K562 (cell line): Measurements from ENCODE around the gene MAGIX. TPM values are rescaled to one million over a fixed set of nuclear protein-coding genes. Genes with fewer than 3 reads are reported as not detected.

Source experiments
- ATAC-seq: fragments of 200-7000 bp; cut with Tn5 transposase; 3 replicates; pipeline ENCODE4 v1.9.1; 2020; ENCODE audit warnings: moderate library complexity
- BruUV-seq: library from RNA; stranded (reverse); fragments of 400-500 nt; replicated peaks from 2 replicates; lab custom pipeline; 2021; lab: Mats Ljungman, UMichigan
- CTCF ChIA-PET: fragments of 300-600 bp; formaldehyde crosslinking; extraction: SDS; loops from one replicate; lab custom pipeline; 2021; ENCODE audit warnings: low intra/inter-chr PET ratio; lab: Yijun Ruan, JAX
- POLR2A ChIA-PET: fragments of 300-600, 350-650 bp; sonication (Branson Sonifier 250); formaldehyde crosslinking; extraction: SDS; loops from one replicate; lab custom pipeline; 2021; ENCODE audit warnings: antibody characterized with exemption, inconsistent platforms; lab: Yijun Ruan, JAX
- DNase-seq, 4 experiments: peaks; one replicate each; pipeline versions ENCODE4 v3.0.0 to v3.0.0-alpha.2; 2011 to 2018; ENCODE audit warnings: low spot score in 3 of 4, mixed read lengths in 3 of 4; ENCODE audit errors: extremely low read depth in 1 of 4
- FAIRE-seq: peaks from 2 replicates; lab custom pipeline; 2011; peaks lifted over from hg19 to GRCh38; lab: Jason Lieb, UNC
- H2AFZ ChIP-seq: 2 replicates; pipeline ENCODE4 v1.6.0; 2011; ENCODE audit warnings: low read depth, low read length, control low read depth, inconsistent platforms
- H3K27ac ChIP-seq: fragments of 200-600 bp; 3 replicates; pipeline ENCODE4 v1.8.0; 2011; ENCODE audit warnings: low read depth, mild to moderate bottlenecking, control low read depth, inconsistent platforms, low read length, moderate library complexity, mixed read lengths; ENCODE audit errors: extremely low read depth
- H3K27me3 ChIP-seq, 2 experiments: fragments of 300-600 bp in 1 of 2; 2 replicates in 1 of 2; 3 replicates in 1 of 2; pipeline versions ENCODE4 v1.6.0 to v1.8.0; 2011; ENCODE audit warnings: inconsistent platforms in 2 of 2, low read length in 2 of 2, mild to moderate bottlenecking in 1 of 2, mixed read lengths in 1 of 2, moderate library complexity in 1 of 2; ENCODE audit not compliant: control insufficient read depth in 2 of 2, insufficient read depth in 2 of 2
- H3K36me3 ChIP-seq: fragments of 300-600 bp; 3 replicates; pipeline ENCODE4 v1.8.0; 2011; ENCODE audit warnings: mild to moderate bottlenecking, low read length, inconsistent platforms; ENCODE audit not compliant: control insufficient read depth, insufficient read depth
- H3K4me1 ChIP-seq, 2 experiments: fragments of 200-600 bp in 1 of 2; replicated peaks in 1 of 2; 2 replicates in 1 of 2; 3 replicates in 1 of 2; pipeline versions ENCODE4 v1.5.1 to v1.8.0; 2011; ENCODE audit warnings: inconsistent platforms in 2 of 2, low read length in 2 of 2, mild to moderate bottlenecking in 1 of 2, mixed read lengths in 1 of 2, moderate library complexity in 1 of 2; ENCODE audit not compliant: control insufficient read depth in 2 of 2, insufficient read depth in 2 of 2
- H3K4me2 ChIP-seq: 2 replicates; pipeline ENCODE4 v1.6.1; 2011; ENCODE audit warnings: low read length, control low read depth, inconsistent platforms, mixed read lengths; ENCODE audit not compliant: insufficient read depth
- H3K4me3 ChIP-seq: fragments of 200-600 bp; sonication (generic), shearing (Covaris generic); 2 replicates; pipeline ENCODE4 v1.5.1; 2016; ENCODE audit warnings: control low read depth, inconsistent platforms
- H3K79me2 ChIP-seq: fragments of 200-600 bp; 3 replicates; pipeline ENCODE4 v1.8.0; 2011; ENCODE audit warnings: low read length, inconsistent platforms; ENCODE audit not compliant: control insufficient read depth, insufficient read depth
- H3K9ac ChIP-seq, 2 experiments: 2 replicates each; pipeline versions ENCODE4 v1.6.0 to v1.6.1; 2011; ENCODE audit warnings: low read depth in 2 of 2, low read length in 2 of 2, control low read depth in 1 of 2, inconsistent platforms in 1 of 2, mild to moderate bottlenecking in 1 of 2, mixed read lengths in 1 of 2; ENCODE audit not compliant: insufficient read depth in 1 of 2
- H3K9me1 ChIP-seq: one replicate; pipeline ENCODE4 v1.6.0; 2011; ENCODE audit warnings: inconsistent platforms, mild to moderate bottlenecking, low read length, moderate library complexity; ENCODE audit not compliant: control insufficient read depth, insufficient read depth
- H3K9me3 ChIP-seq: replicated peaks from 2 replicates; pipeline ENCODE4 v1.5.1; 2011; ENCODE audit warnings: low read depth, low read length, inconsistent platforms; ENCODE audit not compliant: control insufficient read depth, insufficient read depth
- H4K20me1 ChIP-seq: replicated peaks from 2 replicates; pipeline ENCODE4 v1.6.1; 2011; ENCODE audit warnings: low read length, inconsistent platforms, mixed read lengths; ENCODE audit not compliant: control insufficient read depth, insufficient read depth
- CAMTA2 ChIP-seq: fragments of 250-450 bp; sonication (Bioruptor Pico); conservative IDR thresholded peaks from 2 replicates; pipeline ENCODE4 v1.5.1; 2022
- NFATC3 ChIP-seq: fragments of 450-650 bp; IDR thresholded peaks from 2 replicates; pipeline ENCODE4 v1.6.1; 2017; ENCODE audit warnings: mild to moderate bottlenecking
- NUFIP1 ChIP-seq: fragments of 450-650 bp; IDR thresholded peaks from 2 replicates; pipeline ENCODE4 v1.6.1; 2018; ENCODE audit not compliant: partially characterized antibody
- PHF20 ChIP-seq: fragments of 450-650 bp; IDR thresholded peaks from 2 replicates; pipeline ENCODE4 v1.6.1; 2018; ENCODE audit not compliant: partially characterized antibody
- RB1 ChIP-seq: fragments of 450-650 bp; IDR thresholded peaks from 2 replicates; pipeline ENCODE4 v1.6.1; 2017; ENCODE audit warnings: low read depth, mild to moderate bottlenecking
- RBM22 ChIP-seq: fragments of 200-400 bp; formaldehyde crosslinking; IDR thresholded peaks from 2 replicates; pipeline ENCODE4 v1.6.1; 2018; ENCODE audit warnings: low read length, low read depth; ENCODE audit not compliant: poor library complexity, severe bottlenecking
- SMARCE1 ChIP-seq: fragments of 450-650 bp; IDR thresholded peaks from 2 replicates; pipeline ENCODE4 v1.7.1; 2016; ENCODE audit warnings: mild to moderate bottlenecking
- SREBF1 ChIP-seq: fragments of 150-350 bp; IDR thresholded peaks from 2 replicates; pipeline ENCODE4 v1.6.1; 2014; ENCODE audit warnings: antibody characterized with exemption, low read depth, low read length, borderline replicate concordance
- STAG1 ChIP-seq: sonication (generic); formaldehyde crosslinking; IDR thresholded peaks from 2 replicates; pipeline ENCODE4 v1.5.0; 2020; ENCODE audit warnings: missing genetic modification reagents, borderline replicate concordance
- SUPT5H ChIP-seq: fragments of 450-650 bp; IDR thresholded peaks from 2 replicates; pipeline ENCODE4 v1.6.1; 2016
- ZEB2 ChIP-seq: fragments of 450-650 bp; IDR thresholded peaks from 2 replicates; pipeline ENCODE4 v1.6.1; 2016
- WGBS: fragments of 100-300 bp; shearing (Covaris generic); methylation state at CpG from one replicate; pipeline ENCODE4 v1.1.6; 2016; ENCODE audit warnings: low coverage, mixed read lengths; ENCODE audit not compliant: insufficient coverage; ENCODE audit errors: missing lambda C conversion rate; 5-methylcytosine and 5-hydroxymethylcytosine counted together
- in situ Hi-C: fragments of 300-500 bp; cut with MboI; formaldehyde crosslinking; loops from 4 replicates; pipeline ENCODE4 v1.15.0; 2018; ENCODE audit warnings: inconsistent platforms, mixed read lengths
- intact Hi-C: fragments of 100-400 bp; cut with micrococcal nuclease; formaldehyde crosslinking; loops from 2 replicates; pipeline ENCODE4 v1.14.2; 2022
- polyA plus RNA-seq, 8 experiments: library from polyadenylated mRNA; depleted of rRNA in 4 of 8; stranded (reverse) in 5 of 8; unstranded in 3 of 8; fragments of >200 nt; fragmentation: Nextera tagmentation in 2 of 8; fragmentation: Illumina TruSeq in 1 of 8; extraction: Ambion mirVana in 2 of 8; extraction: Trizol in 1 of 8; gene quantifications; 2 replicates each; pipeline versions ENCODE4 v1.2.1 to v1.2.3, GENCODE V29; 2011 to 2014; ENCODE audit warnings: inconsistent platforms in 1 of 8, missing spikeins in 1 of 8
- total RNA-seq, 7 experiments: library from RNA; depleted of rRNA in 6 of 7; stranded (reverse); fragments of >200 nt in 6 of 7; fragmentation: Illumina TruSeq in 2 of 7; extraction: Trizol in 2 of 7; gene quantifications; 2 replicates each; pipeline versions ENCODE4 v1.2.1 to v1.2.3, GENCODE V29; 2011 to 2021; ENCODE audit warnings: low replicate concordance in 1 of 7
- TF ChIP-seq, protein P1 (sequence below): fragments of 250-450 bp; sonication (Bioruptor Pico); IDR thresholded peaks from 2 replicates; pipeline ENCODE4 v1.8.0; 2022; ENCODE audit warnings: moderate library complexity, mild to moderate bottlenecking, inconsistent platforms
- TF ChIP-seq, protein P2 (sequence below): fragments of 450-650 bp; IDR thresholded peaks from 2 replicates; pipeline ENCODE4 v1.6.1; 2016; ENCODE audit warnings: missing biosample characterization, missing genetic modification characterization
- TF ChIP-seq, protein P3 (sequence below): sonication (generic); formaldehyde crosslinking; IDR thresholded peaks from 2 replicates; pipeline ENCODE4 v1.8.1; 2023; ENCODE audit warnings: missing genetic modification reagents, mild to moderate bottlenecking, borderline replicate concordance

MAGIX gene
- total and polyA plus RNA-seq, 9 of the 15 experiments (the other 6 are each of a cell fraction or from before 2014, with no cell fraction given): 0.08 to 3.5 (median 0.47) TPM

DNA sequence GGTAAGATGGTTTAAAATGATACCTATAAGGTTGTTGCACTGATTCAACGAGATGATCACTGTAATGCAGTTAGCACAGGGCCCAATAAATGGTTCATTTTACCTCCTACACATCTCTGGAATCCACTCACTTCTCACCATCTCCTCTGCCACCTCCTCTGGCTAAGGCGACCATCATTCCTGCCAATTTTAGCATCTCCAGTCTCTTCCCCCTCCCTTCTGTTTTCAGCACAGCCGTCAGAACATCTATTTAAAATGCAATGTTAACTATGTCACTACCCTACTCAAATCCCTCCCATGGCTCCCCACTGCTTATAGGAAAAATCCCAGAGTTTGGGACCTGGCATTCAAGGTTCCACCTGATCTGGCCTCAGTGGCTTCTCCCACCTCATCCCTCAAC, 41.0 kb downstream of the MAGIX start:
- ATAC-seq: no peak
- H3K79me2 ChIP-seq: no peaks in the 10 kb centered on the region
- no peak for DNase-seq
- no peak overlapping the region for H2AFZ ChIP-seq
- 8% methylated on average over 3 of the region's 3 CpGs for WGBS
- peaks cover 6 to 22% of the 10 kb centered on the region in 2 experiments; a peak in 4 of 5 replicates for H3K4me1 ChIP-seq
- H3K9me1 ChIP-seq: no peaks in the 10 kb centered on the region
- no peaks in the 10 kb centered on the region for H3K27me3 ChIP-seq
- H3K4me3 ChIP-seq: no peak overlapping the region
- no peak overlapping the region for H3K4me2 ChIP-seq
- H3K9me3 ChIP-seq: no peaks in the 10 kb centered on the region
- no peak overlapping the region for H3K27ac ChIP-seq
- CTCF ChIA-PET: no interaction called here
- H4K20me1 ChIP-seq: no peaks in the 10 kb centered on the region
- H3K36me3 ChIP-seq: no peaks in the 10 kb centered on the region
- H3K9ac ChIP-seq: no peak overlapping the region
- no peak for FAIRE-seq
- BruUV-seq: no TSS peak
- POLR2A ChIA-PET: no interaction called here
- intact Hi-C loops (no loop called here), in situ Hi-C loops (no loop called here)
- no peak for TF ChIP-seq NUFIP1
- TF ChIP-seq STAG1 (CRISPR knock-in tag): no peak
- TF ChIP-seq CAMTA2: no peak
- TF ChIP-seq, protein P1, sequence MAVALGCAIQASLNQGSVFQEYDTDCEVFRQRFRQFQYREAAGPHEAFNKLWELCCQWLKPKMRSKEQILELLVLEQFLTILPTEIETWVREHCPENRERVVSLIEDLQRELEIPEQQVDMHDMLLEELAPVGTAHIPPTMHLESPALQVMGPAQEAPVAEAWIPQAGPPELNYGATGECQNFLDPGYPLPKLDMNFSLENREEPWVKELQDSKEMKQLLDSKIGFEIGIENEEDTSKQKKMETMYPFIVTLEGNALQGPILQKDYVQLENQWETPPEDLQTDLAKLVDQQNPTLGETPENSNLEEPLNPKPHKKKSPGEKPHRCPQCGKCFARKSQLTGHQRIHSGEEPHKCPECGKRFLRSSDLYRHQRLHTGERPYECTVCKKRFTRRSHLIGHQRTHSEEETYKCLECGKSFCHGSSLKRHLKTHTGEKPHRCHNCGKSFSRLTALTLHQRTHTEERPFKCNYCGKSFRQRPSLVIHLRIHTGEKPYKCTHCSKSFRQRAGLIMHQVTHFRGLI (CRISPR knock-in tag): no peak
- no peak for TF ChIP-seq RB1
- TF ChIP-seq SMARCE1: no peak
- TF ChIP-seq RBM22: no peak
- TF ChIP-seq, protein P2, sequence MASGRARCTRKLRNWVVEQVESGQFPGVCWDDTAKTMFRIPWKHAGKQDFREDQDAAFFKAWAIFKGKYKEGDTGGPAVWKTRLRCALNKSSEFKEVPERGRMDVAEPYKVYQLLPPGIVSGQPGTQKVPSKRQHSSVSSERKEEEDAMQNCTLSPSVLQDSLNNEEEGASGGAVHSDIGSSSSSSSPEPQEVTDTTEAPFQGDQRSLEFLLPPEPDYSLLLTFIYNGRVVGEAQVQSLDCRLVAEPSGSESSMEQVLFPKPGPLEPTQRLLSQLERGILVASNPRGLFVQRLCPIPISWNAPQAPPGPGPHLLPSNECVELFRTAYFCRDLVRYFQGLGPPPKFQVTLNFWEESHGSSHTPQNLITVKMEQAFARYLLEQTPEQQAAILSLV (tag): no peak
- no peak for TF ChIP-seq PHF20
- TF ChIP-seq ZEB2: no peak
- no peak for TF ChIP-seq SREBF1
- TF ChIP-seq, protein P3, sequence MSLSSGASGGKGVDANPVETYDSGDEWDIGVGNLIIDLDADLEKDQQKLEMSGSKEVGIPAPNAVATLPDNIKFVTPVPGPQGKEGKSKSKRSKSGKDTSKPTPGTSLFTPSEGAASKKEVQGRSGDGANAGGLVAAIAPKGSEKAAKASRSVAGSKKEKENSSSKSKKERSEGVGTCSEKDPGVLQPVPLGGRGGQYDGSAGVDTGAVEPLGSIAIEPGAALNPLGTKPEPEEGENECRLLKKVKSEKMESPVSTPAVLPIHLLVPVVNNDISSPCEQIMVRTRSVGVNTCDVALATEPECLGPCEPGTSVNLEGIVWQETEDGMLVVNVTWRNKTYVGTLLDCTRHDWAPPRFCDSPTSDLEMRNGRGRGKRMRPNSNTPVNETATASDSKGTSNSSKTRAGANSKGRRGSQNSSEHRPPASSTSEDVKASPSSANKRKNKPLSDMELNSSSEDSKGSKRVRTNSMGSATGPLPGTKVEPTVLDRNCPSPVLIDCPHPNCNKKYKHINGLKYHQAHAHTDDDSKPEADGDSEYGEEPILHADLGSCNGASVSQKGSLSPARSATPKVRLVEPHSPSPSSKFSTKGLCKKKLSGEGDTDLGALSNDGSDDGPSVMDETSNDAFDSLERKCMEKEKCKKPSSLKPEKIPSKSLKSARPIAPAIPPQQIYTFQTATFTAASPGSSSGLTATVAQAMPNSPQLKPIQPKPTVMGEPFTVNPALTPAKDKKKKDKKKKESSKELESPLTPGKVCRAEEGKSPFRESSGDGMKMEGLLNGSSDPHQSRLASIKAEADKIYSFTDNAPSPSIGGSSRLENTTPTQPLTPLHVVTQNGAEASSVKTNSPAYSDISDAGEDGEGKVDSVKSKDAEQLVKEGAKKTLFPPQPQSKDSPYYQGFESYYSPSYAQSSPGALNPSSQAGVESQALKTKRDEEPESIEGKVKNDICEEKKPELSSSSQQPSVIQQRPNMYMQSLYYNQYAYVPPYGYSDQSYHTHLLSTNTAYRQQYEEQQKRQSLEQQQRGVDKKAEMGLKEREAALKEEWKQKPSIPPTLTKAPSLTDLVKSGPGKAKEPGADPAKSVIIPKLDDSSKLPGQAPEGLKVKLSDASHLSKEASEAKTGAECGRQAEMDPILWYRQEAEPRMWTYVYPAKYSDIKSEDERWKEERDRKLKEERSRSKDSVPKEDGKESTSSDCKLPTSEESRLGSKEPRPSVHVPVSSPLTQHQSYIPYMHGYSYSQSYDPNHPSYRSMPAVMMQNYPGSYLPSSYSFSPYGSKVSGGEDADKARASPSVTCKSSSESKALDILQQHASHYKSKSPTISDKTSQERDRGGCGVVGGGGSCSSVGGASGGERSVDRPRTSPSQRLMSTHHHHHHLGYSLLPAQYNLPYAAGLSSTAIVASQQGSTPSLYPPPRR (CRISPR knock-in tag): no peak
- no peak for TF ChIP-seq SUPT5H
- no peak for TF ChIP-seq NFATC3
